K562 (cell line): ENCODE results near the gene TWSG1. TPM values are rescaled to one million over a fixed set of nuclear protein-coding genes. Genes with fewer than 3 reads are reported as not detected.

Experiments
- E2F6 ChIP-seq, 2 experiments: IDR thresholded peaks; 2 replicates each; pipeline ENCODE4 v1.6.1; 2011; ENCODE audit warnings: borderline replicate concordance in 1 of 2, control low read depth in 1 of 2, low read depth in 1 of 2, low read length in 1 of 2, mild to moderate bottlenecking in 1 of 2, mixed read lengths in 1 of 2, moderate library complexity in 1 of 2; ENCODE audit not compliant: insufficient read depth in 1 of 2, insufficient read length in 1 of 2, poor library complexity in 1 of 2, severe bottlenecking in 1 of 2; ENCODE audit errors: extremely low read depth in 1 of 2
- SUPT5H ChIP-seq: fragments of 450-650 bp; IDR thresholded peaks from 2 replicates; pipeline ENCODE4 v1.6.1; 2016
- THAP12 ChIP-seq: fragments of 250-450 bp; sonication (Bioruptor Pico); IDR thresholded peaks from 2 replicates; pipeline ENCODE4 v1.9.0; 2021; ENCODE audit warnings: mild to moderate bottlenecking, inconsistent platforms
- polyA plus RNA-seq, 8 experiments: library from polyadenylated mRNA; depleted of rRNA in 4 of 8; stranded (reverse) in 5 of 8; unstranded in 3 of 8; fragments of >200 nt; fragmentation: Nextera tagmentation in 2 of 8; fragmentation: Illumina TruSeq in 1 of 8; extraction: Ambion mirVana in 2 of 8; extraction: Trizol in 1 of 8; gene quantifications; 2 replicates each; pipeline versions ENCODE4 v1.2.1 to v1.2.3, GENCODE V29; 2011 to 2014; ENCODE audit warnings: inconsistent platforms in 1 of 8, missing spikeins in 1 of 8
- total RNA-seq, 7 experiments: library from RNA; depleted of rRNA in 6 of 7; stranded (reverse); fragments of >200 nt in 6 of 7; fragmentation: Illumina TruSeq in 2 of 7; extraction: Trizol in 2 of 7; gene quantifications; 2 replicates each; pipeline versions ENCODE4 v1.2.1 to v1.2.3, GENCODE V29; 2011 to 2021; ENCODE audit warnings: low replicate concordance in 1 of 7
- TF ChIP-seq, protein P1 (sequence below), 2 experiments: fragments of 450-650 bp; conservative IDR thresholded peaks; 2 replicates each; pipeline ENCODE4 v1.6.1; 2017; ENCODE audit warnings: mild to moderate bottlenecking in 2 of 2, moderate library complexity in 2 of 2
- TF ChIP-seq, protein P2 (sequence below): fragments of 200-800 bp; sonication (Bioruptor generic); IDR thresholded peaks from 2 replicates; pipeline ENCODE4 v1.6.1; 2017; ENCODE audit warnings: missing genetic modification characterization, missing compliant biosample characterization

Gene TWSG1
- total and polyA plus RNA-seq, 9 of the 15 experiments (the other 6 are each of a cell fraction or from before 2014, with no cell fraction given): 10.4 to 37.2 (median 25.1) TPM

DNA sequence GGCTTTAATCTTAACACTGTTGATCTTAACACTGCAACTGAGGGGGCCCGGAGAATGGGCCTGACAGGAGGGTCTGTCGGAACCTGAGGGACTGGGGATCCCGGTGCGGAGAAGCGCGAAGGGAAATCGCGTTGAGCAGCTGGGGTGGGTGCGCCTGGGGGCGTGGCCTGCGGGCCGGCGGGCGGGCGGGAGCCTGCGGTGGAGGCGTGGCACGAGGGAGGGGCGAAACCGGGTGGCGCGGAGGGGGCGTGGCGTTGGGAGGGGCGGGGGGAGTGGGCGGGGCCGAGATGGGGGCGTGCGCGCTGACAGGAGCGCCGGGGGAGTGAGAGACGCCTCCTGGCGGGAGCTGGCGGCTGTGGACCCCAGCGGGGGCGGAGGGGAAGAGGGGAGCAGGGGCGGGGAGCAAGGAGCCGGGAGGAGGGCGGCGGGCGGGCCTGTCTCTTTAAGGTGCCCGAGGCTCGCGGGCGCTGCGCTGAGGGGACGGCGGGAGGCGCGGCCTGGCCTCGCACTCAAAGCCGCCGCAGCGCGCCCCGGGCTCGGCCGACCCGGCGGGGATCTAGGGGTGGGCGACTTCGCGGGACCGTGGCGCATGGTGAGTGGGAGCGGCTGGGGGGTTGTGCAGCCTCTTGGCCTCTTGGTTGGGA, at the start of gene TWSG1 (continued):
- 0 out of 2 replicates have a peak, but pooled peaks have one; percentile 29 for TF ChIP-seq SUPT5H
- peak; percentile 34 to 70 for TF ChIP-seq E2F6 (IDR thresholded peaks at IDR 0.05; ENCODE audit: borderline replicate concordance in 1 of 2, extremely low read depth in 1 of 2, insufficient read depth in 1 of 2, insufficient read length in 1 of 2, low read depth in 1 of 2, low read length in 1 of 2, poor library complexity in 1 of 2, severe bottlenecking in 1 of 2)
- TF ChIP-seq THAP12 (CRISPR knock-in tag): peak; percentile 16; the same call in 1 of the 2 replicates
- TF ChIP-seq, protein P1, sequence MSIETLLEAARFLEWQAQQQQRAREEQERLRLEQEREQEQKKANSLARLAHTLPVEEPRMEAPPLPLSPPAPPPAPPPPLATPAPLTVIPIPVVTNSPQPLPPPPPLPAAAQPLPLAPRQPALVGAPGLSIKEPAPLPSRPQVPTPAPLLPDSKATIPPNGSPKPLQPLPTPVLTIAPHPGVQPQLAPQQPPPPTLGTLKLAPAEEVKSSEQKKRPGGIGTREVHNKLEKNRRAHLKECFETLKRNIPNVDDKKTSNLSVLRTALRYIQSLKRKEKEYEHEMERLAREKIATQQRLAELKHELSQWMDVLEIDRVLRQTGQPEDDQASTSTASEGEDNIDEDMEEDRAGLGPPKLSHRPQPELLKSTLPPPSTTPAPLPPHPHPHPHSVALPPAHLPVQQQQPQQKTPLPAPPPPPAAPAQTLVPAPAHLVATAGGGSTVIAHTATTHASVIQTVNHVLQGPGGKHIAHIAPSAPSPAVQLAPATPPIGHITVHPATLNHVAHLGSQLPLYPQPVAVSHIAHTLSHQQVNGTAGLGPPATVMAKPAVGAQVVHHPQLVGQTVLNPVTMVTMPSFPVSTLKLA (conservative IDR thresholded peaks at IDR 0.05): peak in 1 of 2 experiments; percentile 58; a peak in 2 of 4 replicates
- TF ChIP-seq, protein P2, sequence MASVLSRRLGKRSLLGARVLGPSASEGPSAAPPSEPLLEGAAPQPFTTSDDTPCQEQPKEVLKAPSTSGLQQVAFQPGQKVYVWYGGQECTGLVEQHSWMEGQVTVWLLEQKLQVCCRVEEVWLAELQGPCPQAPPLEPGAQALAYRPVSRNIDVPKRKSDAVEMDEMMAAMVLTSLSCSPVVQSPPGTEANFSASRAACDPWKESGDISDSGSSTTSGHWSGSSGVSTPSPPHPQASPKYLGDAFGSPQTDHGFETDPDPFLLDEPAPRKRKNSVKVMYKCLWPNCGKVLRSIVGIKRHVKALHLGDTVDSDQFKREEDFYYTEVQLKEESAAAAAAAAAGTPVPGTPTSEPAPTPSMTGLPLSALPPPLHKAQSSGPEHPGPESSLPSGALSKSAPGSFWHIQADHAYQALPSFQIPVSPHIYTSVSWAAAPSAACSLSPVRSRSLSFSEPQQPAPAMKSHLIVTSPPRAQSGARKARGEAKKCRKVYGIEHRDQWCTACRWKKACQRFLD: no peak
